Amniotic stem cell (primary cell): ENCODE measurements around the gene DYNC1H1.

Source experiments
- DNase-seq: peaks from one replicate; lab custom pipeline; 2025; lab: John Stamatoyannopoulos, UW

DYNC1H1 gene

DNA sequence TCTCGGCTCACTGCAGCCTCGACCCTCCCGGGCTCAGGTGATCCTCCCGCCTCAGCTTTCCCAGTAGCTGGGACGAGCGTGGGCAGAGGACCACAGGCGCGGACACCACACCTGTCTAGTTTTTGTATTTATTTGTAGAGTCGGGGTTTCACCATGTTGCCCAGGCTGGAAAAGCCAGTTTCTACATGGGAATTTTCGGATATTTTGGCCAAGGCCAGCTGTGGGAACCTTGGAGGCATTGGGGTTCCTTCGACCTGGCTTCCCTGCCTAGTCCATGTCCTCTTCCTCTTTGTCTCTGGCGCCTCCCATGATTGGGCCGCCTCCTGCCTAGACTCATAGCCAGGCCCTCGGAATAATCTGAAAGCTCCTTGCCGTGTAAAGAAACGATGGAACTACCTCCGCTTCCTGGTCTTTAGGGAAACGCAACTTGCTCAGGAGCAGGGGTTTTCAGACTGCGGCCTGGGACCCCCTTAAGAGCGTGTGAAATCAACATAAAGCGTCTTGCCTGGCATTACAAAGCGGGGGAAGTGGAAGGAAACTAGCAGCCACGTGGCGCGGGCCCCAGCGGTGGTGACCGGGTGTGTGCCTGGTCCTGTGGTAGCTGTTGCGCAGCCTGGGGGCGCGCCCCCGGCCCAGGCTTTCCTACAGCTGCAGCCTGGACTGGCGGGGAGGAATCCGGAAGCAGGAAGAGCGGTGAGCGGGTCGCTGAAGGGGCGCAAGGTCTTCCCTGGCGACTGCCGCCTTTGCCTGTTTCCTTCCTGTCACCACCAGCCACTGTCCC, 123.8 kb downstream of the DYNC1H1 start:
- DNase-seq = no peak

DNA sequence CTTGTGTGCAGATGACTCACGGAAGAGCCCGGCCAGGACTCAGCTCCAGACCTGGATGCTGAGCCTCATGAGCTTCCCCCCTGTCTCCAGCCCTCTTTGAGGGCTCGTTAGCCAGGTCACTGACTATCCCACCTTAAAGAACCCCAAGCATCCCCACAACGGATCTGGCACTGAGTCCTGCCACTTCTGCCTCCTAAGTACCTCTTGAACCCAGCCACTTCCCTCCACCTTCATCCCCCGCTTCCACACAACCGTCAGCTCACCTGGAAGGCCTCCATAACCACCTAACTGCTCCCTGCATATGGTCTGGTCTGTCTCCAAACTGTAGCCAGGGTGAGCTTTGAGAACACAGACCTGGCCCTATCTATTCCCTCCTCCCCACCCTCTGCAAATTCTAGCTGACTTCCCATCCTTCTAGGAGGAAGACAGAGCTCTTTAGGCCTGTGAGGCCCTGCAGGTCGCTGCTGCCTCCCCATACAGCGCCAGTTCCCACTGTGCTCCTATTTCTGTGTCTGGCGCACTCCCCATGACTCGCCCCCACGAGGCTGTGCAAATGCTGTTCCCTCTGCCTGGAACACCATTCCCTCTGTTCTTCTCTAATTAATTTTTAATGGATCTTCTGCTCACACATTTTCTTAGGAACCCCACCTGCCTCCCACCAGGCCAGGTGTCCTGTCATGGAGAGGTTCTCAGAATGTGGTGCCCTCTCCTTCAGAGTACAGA, 125.4 kb downstream of the DYNC1H1 start:
- no peak for DNase-seq

DNA sequence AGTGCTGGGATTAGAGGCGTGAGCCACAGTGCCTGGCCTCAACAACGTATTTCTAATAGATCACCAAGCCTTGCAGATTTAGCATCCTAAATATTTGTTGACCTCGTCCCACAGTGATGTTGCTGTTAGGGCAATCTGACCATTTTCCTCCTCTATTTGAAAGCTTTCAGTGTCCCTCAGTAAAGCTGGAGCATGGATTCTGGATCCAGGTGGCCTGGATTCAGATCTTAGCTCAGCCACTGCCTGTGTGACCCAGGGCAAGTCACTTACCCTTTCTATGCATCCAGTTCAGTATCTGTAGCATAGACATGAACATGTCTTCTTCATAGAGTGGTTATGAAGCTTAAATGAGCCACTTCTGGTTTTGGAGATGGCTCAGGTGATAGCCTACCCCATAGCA, 126.3 kb downstream of the DYNC1H1 start:
- DNase-seq = no peak

DNA sequence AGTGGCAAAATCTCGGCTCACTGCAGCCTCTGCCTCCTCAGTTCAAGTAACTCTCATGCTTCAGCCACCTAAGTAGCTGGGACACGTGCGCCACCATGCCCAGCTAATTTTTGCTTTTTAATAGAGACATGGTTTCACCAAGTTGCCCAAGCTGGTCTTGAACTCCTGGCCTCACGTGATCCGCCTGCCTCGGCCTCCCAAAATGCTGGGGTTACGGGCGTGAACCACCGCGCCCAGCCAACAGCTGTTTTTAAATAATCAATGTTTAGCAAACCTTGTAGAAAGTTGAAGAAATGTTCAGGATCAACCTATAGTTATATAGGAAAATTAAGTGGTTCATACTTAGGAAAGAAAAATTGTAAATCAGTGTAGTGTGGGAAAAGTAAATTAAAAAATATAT, 128.4 kb downstream of the DYNC1H1 start:
- no peak for DNase-seq

DNA sequence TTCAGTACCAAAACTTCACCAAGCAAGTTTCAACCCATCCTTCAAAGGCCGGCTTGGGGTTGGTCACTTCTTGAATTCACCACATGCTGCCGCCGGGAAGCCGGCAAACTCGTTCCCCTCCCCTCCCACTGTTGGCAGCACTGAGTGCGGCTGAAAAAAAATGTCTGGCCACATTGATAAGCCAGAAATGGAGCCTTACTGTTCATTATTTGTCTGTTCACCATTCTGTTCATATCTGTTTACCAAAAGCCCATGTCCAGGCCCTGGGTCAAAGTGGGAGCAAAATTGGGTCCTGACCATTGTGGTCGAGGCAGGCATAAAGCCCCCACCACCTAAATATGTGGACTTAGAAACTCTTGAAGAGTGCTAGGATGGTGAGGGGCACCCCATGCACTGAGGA, 129.7 kb downstream of the DYNC1H1 start:
- no peak for DNase-seq

DNA sequence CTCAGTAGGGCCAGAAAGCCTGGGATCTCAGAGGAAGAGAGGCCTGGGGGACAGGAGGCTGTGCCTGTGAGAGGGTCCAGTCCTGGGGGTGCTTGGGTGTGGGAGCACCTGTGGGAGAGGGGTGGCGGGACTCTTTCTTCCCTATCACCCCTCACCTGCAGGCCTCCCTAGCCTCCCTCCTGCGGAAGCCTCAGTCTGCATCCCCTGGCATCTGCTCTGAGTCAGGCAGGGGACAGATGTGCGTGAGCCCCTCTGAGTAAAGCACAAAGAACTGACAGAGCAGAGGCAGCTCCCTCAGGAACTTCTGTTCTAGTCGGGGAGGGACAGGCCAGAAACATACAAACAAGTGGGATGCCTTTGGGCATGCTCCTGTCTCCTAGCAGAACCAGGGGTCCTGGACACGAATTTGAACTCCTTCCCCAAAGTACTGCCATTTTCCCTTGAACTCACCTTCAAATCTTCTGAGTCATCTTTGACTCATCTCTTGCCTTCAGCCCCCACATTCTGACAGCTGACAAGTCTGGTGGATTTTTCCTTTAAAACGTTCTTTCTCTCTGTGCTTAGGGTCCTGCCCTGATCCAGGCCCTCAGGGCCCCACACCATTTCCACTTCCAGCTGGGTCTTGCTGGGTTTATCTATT, 131.0 kb downstream of the DYNC1H1 start:
- DNase-seq = no peak

DNA sequence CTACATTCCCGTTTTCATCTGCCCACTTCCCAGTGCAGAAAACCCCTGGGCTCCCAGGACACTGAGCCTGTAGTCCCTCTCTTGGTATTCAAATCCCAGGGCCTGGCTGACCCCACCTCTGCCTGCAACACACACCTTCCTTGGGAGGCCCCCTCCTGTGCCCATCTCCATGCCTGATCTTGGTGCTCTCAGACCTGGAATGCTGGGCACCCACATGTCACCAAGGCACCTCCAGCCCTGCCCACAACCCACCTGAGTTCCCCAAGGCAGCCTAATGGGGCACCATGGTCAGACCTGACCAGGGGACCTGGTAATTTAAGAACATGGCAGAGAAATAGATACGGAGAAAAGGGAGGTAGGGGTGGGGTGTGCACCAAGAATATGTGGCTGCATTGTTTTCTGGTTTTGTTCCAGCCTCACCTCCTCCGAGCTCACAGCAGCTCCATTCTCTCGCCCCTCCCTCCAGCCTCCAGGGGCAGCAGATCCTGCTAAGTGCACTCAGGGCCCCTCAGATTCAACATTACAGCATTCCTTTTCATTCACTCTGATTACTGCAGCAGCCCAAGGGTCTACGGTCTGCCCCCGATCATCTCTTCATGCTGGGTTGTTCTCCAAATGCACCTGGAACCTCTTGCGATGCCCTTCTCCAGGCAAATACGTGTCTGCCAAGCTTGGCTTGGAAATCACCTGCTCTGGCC, 131.6 kb downstream of the DYNC1H1 start:
- DNase-seq = no peak

DNA sequence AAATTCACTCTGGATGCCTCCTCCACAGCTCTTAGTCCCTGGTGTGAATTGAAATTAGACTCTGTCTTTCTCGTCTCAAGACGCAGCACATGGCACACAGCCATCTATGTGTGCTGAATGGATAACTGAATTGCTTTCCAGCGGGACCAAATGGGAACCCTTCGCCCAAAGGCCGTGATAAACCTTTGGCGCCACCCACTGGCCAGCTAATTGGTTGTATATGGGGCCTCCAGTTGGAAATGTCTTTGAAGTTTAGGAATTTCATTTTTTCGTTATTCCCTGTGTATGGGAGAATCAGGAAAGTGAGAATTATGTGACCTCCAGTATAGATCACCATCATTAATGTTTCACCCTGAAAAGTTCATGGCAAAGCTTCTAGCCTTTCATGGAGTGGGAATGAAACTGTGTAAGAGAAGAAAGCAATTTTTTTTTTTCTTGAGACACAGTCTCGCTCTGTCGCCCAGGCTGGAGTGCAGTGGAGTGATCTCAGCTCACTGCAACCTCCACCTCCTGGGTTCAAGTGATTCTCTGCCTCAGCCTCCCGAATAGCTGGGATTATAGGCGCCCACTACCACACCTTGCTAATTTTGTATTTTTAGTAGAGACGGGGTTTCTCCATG, 132.3 kb downstream of the DYNC1H1 start:
- peak; percentile 72 for DNase-seq

DNA sequence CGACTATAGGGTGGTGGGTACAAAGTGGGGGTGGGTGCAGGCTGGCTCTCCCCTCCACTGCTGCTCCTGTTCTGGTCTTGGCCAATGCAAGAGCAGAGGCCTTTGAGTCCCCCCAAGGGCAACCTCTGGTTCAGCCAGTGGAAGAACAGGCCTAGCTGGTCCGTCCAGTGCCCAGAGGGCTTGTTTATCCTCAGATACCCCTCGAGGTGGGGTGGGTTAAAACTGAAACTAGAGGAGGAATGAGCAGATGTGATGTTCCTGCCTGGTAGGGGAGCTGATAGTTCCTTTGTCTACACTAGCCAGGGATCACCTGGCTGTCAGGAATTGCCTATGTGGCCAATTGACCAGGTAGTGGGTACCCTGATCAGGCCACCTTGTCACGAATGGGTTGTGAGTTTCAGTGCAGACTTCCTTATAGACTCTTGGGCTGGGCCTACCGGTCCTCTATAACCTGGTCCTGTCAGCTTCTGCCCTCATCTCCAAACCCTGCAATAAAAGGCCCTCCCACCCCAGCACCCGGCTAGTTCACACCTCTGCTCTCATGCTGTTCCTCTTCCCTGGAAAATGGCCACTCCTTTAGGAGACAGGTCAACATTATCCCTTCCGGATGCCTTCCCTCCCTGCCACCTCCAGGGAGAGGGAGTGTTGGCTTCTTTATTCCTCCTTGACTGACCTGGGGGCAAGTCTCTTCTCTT, 133.2 kb downstream of the DYNC1H1 start:
- no peak for DNase-seq

DNA sequence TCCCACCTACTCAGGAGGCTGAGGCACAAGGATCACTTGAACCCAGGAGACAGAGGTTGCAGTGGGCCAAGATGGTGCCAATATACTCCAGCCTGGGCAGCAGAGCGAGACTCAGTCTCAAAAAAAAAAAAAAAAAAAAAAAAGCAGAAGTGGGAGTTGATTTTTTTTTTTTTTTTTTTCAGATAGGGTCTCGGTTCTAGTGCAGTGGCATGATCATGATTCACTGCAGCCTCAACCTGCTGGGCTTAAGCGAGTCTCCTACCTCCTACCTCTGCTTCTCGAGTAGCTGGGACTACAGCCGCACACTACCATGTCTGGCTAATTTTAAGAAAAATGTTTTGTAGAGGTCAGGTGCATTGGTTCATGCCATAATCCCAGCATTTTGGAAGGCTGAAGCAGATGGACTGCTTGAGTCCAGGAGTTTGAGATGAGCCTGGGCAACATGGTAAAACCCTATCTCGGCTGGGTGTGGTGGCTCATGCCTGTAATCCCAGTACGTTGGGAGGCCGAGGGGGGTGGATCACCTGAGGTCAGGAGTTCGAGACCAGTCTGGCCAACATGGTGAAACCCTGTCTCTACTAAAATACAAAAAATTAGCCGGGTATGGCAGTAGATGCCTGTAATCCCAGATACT, 138.8 kb downstream of the DYNC1H1 start:
- no peak for DNase-seq

DNA sequence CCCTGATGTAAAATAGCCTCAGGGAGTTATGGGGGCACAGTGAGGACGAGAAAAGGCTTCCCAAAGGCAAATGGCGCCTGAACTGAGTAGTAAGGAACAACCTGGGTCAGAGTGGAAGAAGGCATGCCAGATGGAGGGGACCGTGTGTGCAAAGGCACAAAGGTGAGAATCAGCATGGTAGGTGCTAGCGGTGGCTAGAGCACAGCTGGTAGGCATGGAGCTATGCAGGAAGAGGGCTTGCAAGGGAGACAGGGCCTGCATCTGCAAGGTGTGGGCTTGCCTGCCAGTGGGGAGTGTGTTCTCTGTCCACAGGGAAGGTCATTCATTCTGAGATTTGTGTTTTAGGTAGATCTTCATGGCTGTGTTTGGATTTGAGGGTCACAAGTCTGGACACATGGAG, 141.0 kb downstream of the DYNC1H1 start:
- DNase-seq = no peak
